ENCODE results near the gene KIF25.

DNA sequence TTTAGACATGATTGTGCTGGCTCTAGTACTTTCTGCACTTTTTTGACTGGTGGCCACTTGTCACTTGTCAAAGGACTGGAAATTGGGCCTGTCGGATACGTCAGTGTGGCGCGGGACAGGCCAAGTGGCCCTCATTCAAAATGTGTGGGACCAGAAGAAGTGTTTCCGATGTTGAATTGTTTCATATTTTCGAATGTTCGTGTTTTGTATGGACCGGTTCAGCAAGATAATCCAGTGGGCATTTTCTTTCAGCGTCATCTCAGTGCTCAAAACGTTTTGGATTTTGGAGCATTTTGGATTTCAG is 3.5 kb downstream of the KIF25 start:
- TF ChIP-seq POLR2A (IDR thresholded peaks at IDR 0.05) (no peak), EP300 (IDR thresholded peaks at IDR 0.05) (no peak)
- TF ChIP-seq, protein P1, sequence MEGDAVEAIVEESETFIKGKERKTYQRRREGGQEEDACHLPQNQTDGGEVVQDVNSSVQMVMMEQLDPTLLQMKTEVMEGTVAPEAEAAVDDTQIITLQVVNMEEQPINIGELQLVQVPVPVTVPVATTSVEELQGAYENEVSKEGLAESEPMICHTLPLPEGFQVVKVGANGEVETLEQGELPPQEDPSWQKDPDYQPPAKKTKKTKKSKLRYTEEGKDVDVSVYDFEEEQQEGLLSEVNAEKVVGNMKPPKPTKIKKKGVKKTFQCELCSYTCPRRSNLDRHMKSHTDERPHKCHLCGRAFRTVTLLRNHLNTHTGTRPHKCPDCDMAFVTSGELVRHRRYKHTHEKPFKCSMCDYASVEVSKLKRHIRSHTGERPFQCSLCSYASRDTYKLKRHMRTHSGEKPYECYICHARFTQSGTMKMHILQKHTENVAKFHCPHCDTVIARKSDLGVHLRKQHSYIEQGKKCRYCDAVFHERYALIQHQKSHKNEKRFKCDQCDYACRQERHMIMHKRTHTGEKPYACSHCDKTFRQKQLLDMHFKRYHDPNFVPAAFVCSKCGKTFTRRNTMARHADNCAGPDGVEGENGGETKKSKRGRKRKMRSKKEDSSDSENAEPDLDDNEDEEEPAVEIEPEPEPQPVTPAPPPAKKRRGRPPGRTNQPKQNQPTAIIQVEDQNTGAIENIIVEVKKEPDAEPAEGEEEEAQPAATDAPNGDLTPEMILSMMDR (IDR thresholded peaks at IDR 0.05): no peak
